Type B pancreatic cell (in vitro differentiated cells): ENCODE measurements around the gene SLC23A3. TPM values are rescaled to one million over a fixed set of nuclear protein-coding genes. Genes with fewer than 3 reads are reported as not detected.

Experiments used
- DNase-seq: peaks from one replicate; pipeline ENCODE4 v3.0.0; 2021; ENCODE audit warnings: mixed read lengths; ENCODE audit not compliant: unreplicated experiment; ENCODE audit errors: extremely low spot score
- H3K27ac Mint-ChIP-seq: 2 replicates; pipeline ENCODE4 v1.8.0; 2021; ENCODE audit warnings: mild to moderate bottlenecking, mixed read lengths
- H3K27me3 Mint-ChIP-seq: 2 replicates; pipeline ENCODE4 v1.8.0; 2021; ENCODE audit warnings: mixed read lengths
- H3K36me3 Mint-ChIP-seq: 2 replicates; pipeline ENCODE4 v1.8.0; 2021; ENCODE audit warnings: mixed read lengths
- H3K4me1 Mint-ChIP-seq: one replicate; pipeline ENCODE4 v1.8.0; 2021; ENCODE audit warnings: mixed read lengths; ENCODE audit not compliant: unreplicated experiment
- H3K4me3 Mint-ChIP-seq: 2 replicates; pipeline ENCODE4 v1.8.0; 2021; ENCODE audit warnings: mild to moderate bottlenecking, mixed read lengths
- H3K9me3 Mint-ChIP-seq: 2 replicates; pipeline ENCODE4 v1.8.0; 2021; ENCODE audit warnings: mixed read lengths
- CTCF ChIP-seq: fragments of 200-600 bp; sonication (generic); conservative IDR thresholded peaks from 2 replicates; pipeline ENCODE4 v1.5.0; 2021; ENCODE audit warnings: antibody characterized with exemption, mild to moderate bottlenecking
- total RNA-seq: library from RNA; stranded (reverse); gene quantifications from 2 replicates; pipeline ENCODE4 v1.2.1, GENCODE V29; 2021; ENCODE audit warnings: low replicate concordance

Gene SLC23A3
- total RNA-seq, 1 donor from 2014 or later, result 5.5 TPM

GRCh38 chr2:219126555-219126954, 43.3 kb downstream of the SLC23A3 start:
- Mint-ChIP-seq H3K4me3 (peak overlapping the region; percentile 14), H3K4me1 (peaks cover 17% of the 10 kb centered on the region), H3K27ac (peak overlapping the region; percentile 30), H3K36me3 (peaks cover 10% of the 10 kb centered on the region), H3K9me3 (no peaks in the 10 kb centered on the region), H3K27me3 (no peaks in the 10 kb centered on the region)
- TF ChIP-seq CTCF, result no peak
- DNase-seq, result no peak

GRCh38 chr2:219125886-219126270, 44.0 kb downstream of the SLC23A3 start:
- TF ChIP-seq CTCF, result no peak
- DNase-seq, result no peak
- Mint-ChIP-seq H3K4me3 (no peak overlapping the region), H3K9me3 (no peaks in the 10 kb centered on the region), H3K27ac (no peak overlapping the region), H3K4me1 (peaks cover 17% of the 10 kb centered on the region), H3K36me3 (peaks cover 10% of the 10 kb centered on the region), H3K27me3 (no peaks in the 10 kb centered on the region)

GRCh38 chr2:219125225-219125885, 44.5 kb downstream of the SLC23A3 start:
- Mint-ChIP-seq H3K27me3 (no peaks in the 10 kb centered on the region), H3K4me3 (no peak overlapping the region), H3K27ac (peak overlapping the region; percentile 51), H3K36me3 (peaks cover 10% of the 10 kb centered on the region), H3K4me1 (peaks cover 17% of the 10 kb centered on the region), H3K9me3 (no peaks in the 10 kb centered on the region)
- no peak for TF ChIP-seq CTCF
- DNase-seq, result no peak

GRCh38 chr2:219124381-219125110, 45.3 kb downstream of the SLC23A3 start:
- Mint-ChIP-seq H3K27me3 (no peaks in the 10 kb centered on the region), H3K4me1 (peaks cover 18% of the 10 kb centered on the region), H3K27ac (peak overlapping the region; percentile 75), H3K36me3 (peaks cover 10% of the 10 kb centered on the region), H3K4me3 (peak overlapping the region; percentile 31), H3K9me3 (no peaks in the 10 kb centered on the region)
- DNase-seq, result no peak
- no peak for TF ChIP-seq CTCF

GRCh38 chr2:219123356-219124135, 46.3 kb downstream of the SLC23A3 start:
- H3K9me3 Mint-ChIP-seq, result no peaks in the 10 kb centered on the region
- H3K4me1 Mint-ChIP-seq, result peaks cover 27% of the 10 kb centered on the region
- H3K27me3 Mint-ChIP-seq, result no peaks in the 10 kb centered on the region
- DNase-seq, result no peak
- TF ChIP-seq CTCF, result no peak
- peaks cover 10% of the 10 kb centered on the region for H3K36me3 Mint-ChIP-seq
- H3K4me3 Mint-ChIP-seq, result no peak overlapping the region
- peak overlapping the region; percentile 17 for H3K27ac Mint-ChIP-seq
